ENCODE data around the gene DDX51. TPM values are rescaled to one million over a fixed set of nuclear protein-coding genes. Genes with fewer than 3 reads are reported as not detected.
"Not testable (repeated sequence)": the region's sequence is repeated elsewhere in the genome, so short reads cannot be mapped to it uniquely, and the experiment has no call there.

Gene DDX51
- total and polyA plus RNA-seq, 4 donors: 3.3 to 32.4 (median 14.6) TPM

GRCh38 chr12:132103072-132103471 is 41.0 kb downstream of the DDX51 start:
- ATAC-seq (ENCODE audit: low FRiP score); H3K4me1 ChIP-seq (ENCODE audit: control insufficient read depth in 1 of 2, insufficient read depth in 2 of 2, low read length in 2 of 2); H3K4me3 ChIP-seq (ENCODE audit: low read length in 2 of 2); DNase-seq; H3K9me3 ChIP-seq (ENCODE audit: control insufficient read depth, low read length); H3K27ac ChIP-seq (ENCODE audit: low read depth in 1 of 2, low read length in 2 of 2); H3K36me3 ChIP-seq (ENCODE audit: control insufficient read depth in 1 of 2, insufficient read depth in 2 of 2, low read length in 1 of 2); intact Hi-C loops (cut with DNase I); H3K27me3 ChIP-seq (ENCODE audit: control insufficient read depth in 1 of 2, insufficient read depth in 2 of 2, low read length in 1 of 2): not testable (repeated sequence)
- WGBS, 2 donors: 69 to 70% methylated on average over 14 of the region's 14 CpGs

GRCh38 chr12:132102297-132102696 is 41.8 kb downstream of the DDX51 start:
- WGBS, 2 donors: 86 to 91% methylated on average over 9 of the region's 9 CpGs
- intact Hi-C loops (cut with DNase I): no loop called here
- ATAC-seq (ENCODE audit: low FRiP score): no peak

GRCh38 chr12:132100306-132101065 is 43.6 kb downstream of the DDX51 start:
- DNase-seq (peak in 1 of 2 donors; percentile 68), ATAC-seq (ENCODE audit: low FRiP score) (no peak)
- Histone ChIP-seq H3K36me3 (ENCODE audit: control insufficient read depth in 1 of 2, insufficient read depth in 2 of 2, low read length in 1 of 2) (peaks cover 0 to 4% of the 10 kb centered on the region in 2 donors), H3K4me3 (ENCODE audit: low read length in 2 of 2) (no peak overlapping the region), H3K27ac (ENCODE audit: low read depth in 1 of 2, low read length in 2 of 2) (no peak overlapping the region), H3K27me3 (ENCODE audit: control insufficient read depth in 1 of 2, insufficient read depth in 2 of 2, low read length in 1 of 2) (no peaks in the 10 kb centered on the region), H3K4me1 (ENCODE audit: control insufficient read depth in 1 of 2, insufficient read depth in 2 of 2, low read length in 2 of 2) (no peaks in the 10 kb centered on the region), H3K9me3 (ENCODE audit: control insufficient read depth, low read length) (no peaks in the 10 kb centered on the region)
- WGBS, 2 donors: 94 to 96% methylated on average over 13 of the region's 13 CpGs
- intact Hi-C loops (cut with DNase I): no loop called here

More at GRCh38 chr12:132102297-132102696, 41.8 kb downstream of the DDX51 start:
- Histone ChIP-seq H3K36me3 (ENCODE audit: control insufficient read depth in 1 of 2, insufficient read depth in 2 of 2, low read length in 1 of 2) (peaks cover 0 to 4% of the 10 kb centered on the region in 2 donors), H3K27me3 (ENCODE audit: control insufficient read depth in 1 of 2, insufficient read depth in 2 of 2, low read length in 1 of 2) (no peaks in the 10 kb centered on the region), H3K4me3 (ENCODE audit: low read length in 2 of 2) (no peak overlapping the region), H3K4me1 (ENCODE audit: control insufficient read depth in 1 of 2, insufficient read depth in 2 of 2, low read length in 2 of 2) (no peaks in the 10 kb centered on the region), H3K9me3 (ENCODE audit: control insufficient read depth, low read length) (no peaks in the 10 kb centered on the region), H3K27ac (ENCODE audit: low read depth in 1 of 2, low read length in 2 of 2) (no peak overlapping the region)
- peak in 1 of 2 donors; percentile 61 for DNase-seq

GRCh38 chr12:132099739-132100138 is 44.4 kb downstream of the DDX51 start:
- no peaks in the 10 kb centered on the region for H3K27me3 ChIP-seq (ENCODE audit: control insufficient read depth in 1 of 2, insufficient read depth in 2 of 2, low read length in 1 of 2)
- peaks cover 0 to 4% of the 10 kb centered on the region in 2 donors for H3K36me3 ChIP-seq (ENCODE audit: control insufficient read depth in 1 of 2, insufficient read depth in 2 of 2, low read length in 1 of 2)
- H3K9me3 ChIP-seq (ENCODE audit: control insufficient read depth, low read length): no peaks in the 10 kb centered on the region
- no peak for ATAC-seq (ENCODE audit: low FRiP score)
- DNase-seq: no peak
- H3K4me1 ChIP-seq (ENCODE audit: control insufficient read depth in 1 of 2, insufficient read depth in 2 of 2, low read length in 2 of 2): no peaks in the 10 kb centered on the region
- H3K27ac ChIP-seq (ENCODE audit: low read depth in 1 of 2, low read length in 2 of 2): no peak overlapping the region
- no peak overlapping the region for H3K4me3 ChIP-seq (ENCODE audit: low read length in 2 of 2)
- 87 to 89% methylated on average over 12 of the region's 12 CpGs for WGBS, 2 donors
- intact Hi-C loops (cut with DNase I): no loop called here

GRCh38 chr12:132095520-132096409 is 48.4 kb downstream of the DDX51 start:
- no peaks in the 10 kb centered on the region for H3K9me3 ChIP-seq (ENCODE audit: control insufficient read depth, low read length)

GRCh38 chr12:132094269-132094891 is 49.7 kb downstream of the DDX51 start:
- DNase-seq (peak in 1 of 2 donors; percentile 50), ATAC-seq (ENCODE audit: low FRiP score) (no peak)
- intact Hi-C loops (cut with DNase I): no loop called here
- no peak overlapping the region for H3K27ac ChIP-seq (ENCODE audit: low read depth in 1 of 2, low read length in 2 of 2)
- peaks cover 0 to 2% of the 10 kb centered on the region in 2 donors for H3K36me3 ChIP-seq (ENCODE audit: control insufficient read depth in 1 of 2, insufficient read depth in 2 of 2, low read length in 1 of 2)
- 95 to 96% methylated on average over 16 of the region's 16 CpGs for WGBS, 2 donors
- no peaks in the 10 kb centered on the region for H3K9me3 ChIP-seq (ENCODE audit: control insufficient read depth, low read length)
- no peaks in the 10 kb centered on the region for H3K4me1 ChIP-seq (ENCODE audit: control insufficient read depth in 1 of 2, insufficient read depth in 2 of 2, low read length in 2 of 2)
- no peaks in the 10 kb centered on the region for H3K27me3 ChIP-seq (ENCODE audit: control insufficient read depth in 1 of 2, insufficient read depth in 2 of 2, low read length in 1 of 2)
- H3K4me3 ChIP-seq (ENCODE audit: low read length in 2 of 2): no peak overlapping the region

More at GRCh38 chr12:132095520-132096409, 48.4 kb downstream of the DDX51 start:
- 97% methylated on average over 11 of the region's 11 CpGs for WGBS, 2 donors
- ATAC-seq (ENCODE audit: low FRiP score) (no peak), DNase-seq (no peak)
- Histone ChIP-seq H3K27ac (ENCODE audit: low read depth in 1 of 2, low read length in 2 of 2) (no peak overlapping the region), H3K27me3 (ENCODE audit: control insufficient read depth in 1 of 2, insufficient read depth in 2 of 2, low read length in 1 of 2) (no peaks in the 10 kb centered on the region), H3K4me3 (ENCODE audit: low read length in 2 of 2) (no peak overlapping the region), H3K4me1 (ENCODE audit: control insufficient read depth in 1 of 2, insufficient read depth in 2 of 2, low read length in 2 of 2) (no peaks in the 10 kb centered on the region), H3K36me3 (ENCODE audit: control insufficient read depth in 1 of 2, insufficient read depth in 2 of 2, low read length in 1 of 2) (peaks cover 0 to 4% of the 10 kb centered on the region in 2 donors)
- intact Hi-C loops (cut with DNase I): no loop called here

- Histone ChIP-seq H3K4me3 (ENCODE audit: low read length in 2 of 2) (no peak overlapping the region), H3K27me3 (ENCODE audit: control insufficient read depth in 1 of 2, insufficient read depth in 2 of 2, low read length in 1 of 2) (no peaks in the 10 kb centered on the region), H3K9me3 (ENCODE audit: control insufficient read depth, low read length) (no peaks in the 10 kb centered on the region), H3K4me1 (ENCODE audit: control insufficient read depth in 1 of 2, insufficient read depth in 2 of 2, low read length in 2 of 2) (no peaks in the 10 kb centered on the region), H3K36me3 (ENCODE audit: control insufficient read depth in 1 of 2, insufficient read depth in 2 of 2, low read length in 1 of 2) (peaks cover 0 to 2% of the 10 kb centered on the region in 2 donors), H3K27ac (ENCODE audit: low read depth in 1 of 2, low read length in 2 of 2) (no peak overlapping the region)
- intact Hi-C loops (cut with DNase I): no loop called here
- ATAC-seq (ENCODE audit: low FRiP score) (no peak), DNase-seq (no peak)
- 85 to 90% methylated on average over 4 of the region's 4 CpGs for WGBS, 2 donors
These were observed 54.7 kb downstream of the DDX51 start for GRCh38 chr12:132089407-132089910.
